Peyer's patch (tissue), 4 donors: Measurements from ENCODE around the gene TBC1D7. TPM values are rescaled to one million over a fixed set of nuclear protein-coding genes. Genes with fewer than 3 reads are reported as not detected.

Experiments used
- DNase-seq, 3 donors: peaks; one replicate each; pipeline ENCODE4 v3.0.0-alpha.2; 2017 to 2019
- H3K27ac ChIP-seq, 4 donors: fragments of 200-600 bp; sonication (generic); one replicate each; pipeline ENCODE4 v1.5.1; 2016 to 2019
- H3K27me3 ChIP-seq, 2 donors: fragments of 200-600 bp; sonication (generic); one replicate each; pipeline ENCODE4 v1.5.1; 2019
- H3K36me3 ChIP-seq, 3 donors: fragments of 200-600 bp; sonication (generic); one replicate each; pipeline ENCODE4 v1.5.1; 2016 to 2019
- H3K4me1 ChIP-seq, 4 donors: fragments of 200-600 bp; sonication (generic); one replicate each; pipeline ENCODE4 v1.5.1; 2016 to 2019
- H3K4me3 ChIP-seq, 4 donors: fragments of 200-600 bp; sonication (generic); 1 replicate in 3 of 4; 2 replicates in 1 of 4; pipeline ENCODE4 v1.5.1; 2016 to 2019; ENCODE audit warnings: mild to moderate bottlenecking in 1 of 4
- H3K9me3 ChIP-seq, 4 donors: fragments of 200-600 bp; sonication (generic); one replicate each; pipeline ENCODE4 v1.5.1; 2016 to 2019; ENCODE audit warnings: mild to moderate bottlenecking in 1 of 4
- POLR2A ChIP-seq, 2 donors: fragments of 450-650 bp; IDR thresholded peaks; one replicate each; pipeline ENCODE4 v1.5.1; 2017; ENCODE audit warnings: antibody characterized with exemption in 2 of 2, mild to moderate bottlenecking in 2 of 2, moderate library complexity in 2 of 2
- total RNA-seq, 4 donors: library from RNA; depleted of rRNA; stranded (reverse); fragments of >200 nt; gene quantifications; one replicate each; pipeline ENCODE4 v1.1.0, GENCODE V29; 2016
- TF ChIP-seq, protein P1 (sequence below), 6 experiments: fragments of 450-650 bp in 4 of 6; fragments of 200-600 bp in 2 of 6; sonication (generic) in 1 of 6; IDR thresholded peaks; one replicate each; pipeline ENCODE4 v1.5.1; 2017 to 2019; ENCODE audit warnings: antibody characterized with exemption in 6 of 6, mild to moderate bottlenecking in 3 of 6, moderate library complexity in 1 of 6

The TBC1D7 gene
- total RNA-seq, 4 donors from 2014 or later = 13.3 to 18.6 (median 16.9) TPM

DNA sequence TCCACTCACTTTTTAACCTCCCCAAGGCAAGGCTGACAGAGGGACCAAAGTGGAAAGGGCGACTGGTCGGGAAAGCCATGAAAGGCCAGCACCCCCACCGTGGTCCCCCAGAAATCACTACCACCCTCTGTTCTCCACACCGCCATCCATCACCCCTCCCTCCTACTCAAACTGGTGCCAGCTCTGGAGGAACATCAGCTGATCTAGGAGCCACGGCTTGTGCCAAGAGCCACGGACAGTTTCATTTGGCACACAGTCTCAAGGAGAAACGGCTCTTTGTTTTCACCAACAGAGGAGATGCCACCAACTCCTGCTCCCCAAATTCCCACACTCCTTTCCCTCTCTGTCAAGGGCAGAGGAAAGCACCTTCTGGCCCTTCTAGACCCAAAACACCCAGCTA lies 26.0 kb downstream of the TBC1D7 start:
- Histone ChIP-seq H3K4me3 (no peak overlapping the region), H3K36me3 (peaks cover 0 to 30% (median 0%) of the 10 kb centered on the region in 3 donors), H3K27ac (peak overlapping the region in 3 of 4 donors; percentile 27 to 73 (median 70)), H3K9me3 (no peaks in the 10 kb centered on the region), H3K4me1 (peaks cover 0 to 24% (median 6%) of the 10 kb centered on the region in 4 donors), H3K27me3 (no peaks in the 10 kb centered on the region)
- no peak for DNase-seq
- TF ChIP-seq, protein P1, sequence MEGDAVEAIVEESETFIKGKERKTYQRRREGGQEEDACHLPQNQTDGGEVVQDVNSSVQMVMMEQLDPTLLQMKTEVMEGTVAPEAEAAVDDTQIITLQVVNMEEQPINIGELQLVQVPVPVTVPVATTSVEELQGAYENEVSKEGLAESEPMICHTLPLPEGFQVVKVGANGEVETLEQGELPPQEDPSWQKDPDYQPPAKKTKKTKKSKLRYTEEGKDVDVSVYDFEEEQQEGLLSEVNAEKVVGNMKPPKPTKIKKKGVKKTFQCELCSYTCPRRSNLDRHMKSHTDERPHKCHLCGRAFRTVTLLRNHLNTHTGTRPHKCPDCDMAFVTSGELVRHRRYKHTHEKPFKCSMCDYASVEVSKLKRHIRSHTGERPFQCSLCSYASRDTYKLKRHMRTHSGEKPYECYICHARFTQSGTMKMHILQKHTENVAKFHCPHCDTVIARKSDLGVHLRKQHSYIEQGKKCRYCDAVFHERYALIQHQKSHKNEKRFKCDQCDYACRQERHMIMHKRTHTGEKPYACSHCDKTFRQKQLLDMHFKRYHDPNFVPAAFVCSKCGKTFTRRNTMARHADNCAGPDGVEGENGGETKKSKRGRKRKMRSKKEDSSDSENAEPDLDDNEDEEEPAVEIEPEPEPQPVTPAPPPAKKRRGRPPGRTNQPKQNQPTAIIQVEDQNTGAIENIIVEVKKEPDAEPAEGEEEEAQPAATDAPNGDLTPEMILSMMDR (IDR thresholded peaks at IDR 0.05) = no peak
- no peak for TF ChIP-seq POLR2A (IDR thresholded peaks at IDR 0.05)

DNA sequence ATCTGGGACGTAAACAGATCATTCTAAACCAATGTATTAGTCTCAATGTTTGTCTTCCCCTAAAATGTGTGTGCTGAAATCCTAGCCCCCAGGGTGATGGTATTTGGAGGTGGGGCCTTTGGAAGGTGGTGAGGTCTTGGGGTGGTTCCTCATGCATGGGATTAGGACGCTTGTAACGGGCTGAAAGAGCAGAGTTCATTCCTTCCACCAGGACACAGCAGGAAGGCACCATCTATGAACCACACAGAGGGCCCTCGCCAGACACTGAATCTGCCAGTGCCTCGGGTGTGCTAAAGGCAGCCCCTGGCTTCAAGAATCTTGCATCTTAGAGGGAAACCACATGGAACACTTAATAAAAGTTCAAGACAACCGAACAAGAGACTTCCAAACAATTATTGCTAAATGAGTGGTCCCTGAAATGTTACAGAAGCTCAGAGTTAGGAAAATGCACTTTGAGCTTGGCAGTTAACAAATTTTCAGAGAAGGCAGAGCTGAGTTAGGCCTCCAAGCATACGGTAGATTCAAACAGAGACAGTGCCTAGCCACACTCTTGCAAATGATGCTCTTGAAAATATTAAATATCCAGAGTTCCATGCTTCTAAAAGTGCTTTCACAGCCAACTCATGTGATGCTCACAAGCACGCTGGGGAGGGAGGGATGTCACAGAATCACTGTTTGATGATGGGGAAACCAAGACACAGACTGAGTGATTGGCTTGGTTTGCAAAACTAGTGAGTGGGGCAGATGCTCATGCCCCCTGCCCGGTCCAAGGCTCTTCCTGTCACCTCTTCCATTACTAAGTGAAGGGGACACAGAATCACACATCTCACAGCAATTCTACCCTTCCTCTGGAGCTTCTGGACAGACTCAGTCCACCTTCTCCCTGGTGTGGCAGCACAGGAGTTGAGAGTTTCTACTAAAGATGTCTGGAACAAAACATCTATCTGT lies 27.4 kb downstream of the TBC1D7 start:
- TF ChIP-seq POLR2A (IDR thresholded peaks at IDR 0.05) = no peak
- TF ChIP-seq, protein P1 (IDR thresholded peaks at IDR 0.05) = no peak
- Histone ChIP-seq H3K36me3 (peaks cover 0 to 21% (median 0%) of the 10 kb centered on the region in 3 donors), H3K27me3 (no peaks in the 10 kb centered on the region), H3K4me3 (no peak overlapping the region), H3K9me3 (no peaks in the 10 kb centered on the region), H3K27ac (no peak overlapping the region), H3K4me1 (peaks cover 0 to 24% (median 6%) of the 10 kb centered on the region in 4 donors)
- DNase-seq = no peak

DNA sequence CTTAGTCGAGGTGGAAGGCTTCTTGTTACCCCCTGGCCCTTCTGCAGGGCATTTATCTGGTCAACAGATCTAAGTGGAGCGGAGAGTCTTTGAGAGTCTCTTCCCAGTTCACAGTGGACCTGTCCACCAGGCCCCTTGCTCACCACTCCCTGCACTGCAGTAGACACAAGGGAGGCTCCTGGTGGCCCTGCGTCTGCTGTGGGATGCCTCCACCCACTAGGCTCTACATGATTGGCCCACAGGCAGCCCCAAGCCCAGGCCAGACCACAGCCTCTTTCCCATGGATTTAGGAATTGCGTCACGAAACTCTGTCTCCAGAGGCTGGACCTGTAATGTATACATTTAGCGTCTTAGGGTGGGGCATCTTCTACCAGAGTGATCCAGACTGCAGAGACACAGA lies 28.4 kb downstream of the TBC1D7 start:
- Histone ChIP-seq H3K9me3 (no peaks in the 10 kb centered on the region), H3K4me1 (peaks cover 0 to 24% (median 6%) of the 10 kb centered on the region in 4 donors), H3K36me3 (peaks cover 0 to 29% (median 0%) of the 10 kb centered on the region in 3 donors), H3K27me3 (no peaks in the 10 kb centered on the region), H3K4me3 (no peak overlapping the region), H3K27ac (no peak overlapping the region)
- DNase-seq = no peak
- no peak for TF ChIP-seq POLR2A (IDR thresholded peaks at IDR 0.05)
- TF ChIP-seq, protein P1 (IDR thresholded peaks at IDR 0.05) = no peak

DNA sequence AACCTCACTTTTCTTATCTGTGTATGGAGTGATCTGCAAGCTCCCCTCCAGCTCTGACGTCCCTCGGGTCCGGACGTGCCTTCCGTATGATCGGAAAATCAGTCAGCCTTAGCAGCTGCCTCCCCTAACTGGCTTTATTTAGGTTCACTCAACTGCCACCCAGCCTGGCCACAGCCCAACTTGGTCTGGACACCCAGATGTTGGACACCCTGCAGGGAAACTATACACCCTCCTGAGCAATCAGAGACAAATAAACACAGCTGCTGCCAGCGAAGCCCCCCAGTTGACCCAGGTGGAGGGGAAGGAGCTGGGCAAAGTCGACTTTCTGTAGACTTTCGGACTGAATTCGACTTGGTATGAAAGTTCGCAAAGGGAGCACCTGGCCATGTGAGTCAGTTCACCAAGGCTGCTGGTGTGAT lies 28.9 kb downstream of the TBC1D7 start:
- H3K36me3 ChIP-seq = peaks cover 0 to 32% (median 0%) of the 10 kb centered on the region in 3 donors
- no peak overlapping the region for H3K27ac ChIP-seq
- peak in 1 of 3 donors; percentile 48 for DNase-seq

DNA sequence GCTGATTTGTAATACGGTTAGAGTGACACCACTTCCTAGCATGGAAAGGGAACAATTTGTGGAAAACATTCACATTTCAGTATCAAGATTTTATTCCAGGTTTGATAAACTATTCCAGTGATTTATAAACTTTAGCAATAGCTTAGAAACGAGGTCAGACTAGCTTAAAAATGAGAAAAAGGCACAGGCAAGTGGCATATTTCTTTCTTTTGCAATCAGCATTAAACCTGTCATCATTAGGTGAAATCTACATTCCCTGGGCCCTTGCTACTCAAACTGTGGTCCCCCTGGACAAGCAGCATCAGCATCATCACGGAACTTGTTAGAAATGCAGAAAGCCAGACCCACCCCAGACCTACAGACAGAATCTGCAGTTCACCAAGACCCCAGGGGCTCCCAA lies 29.9 kb downstream of the TBC1D7 start:
- H3K36me3 ChIP-seq = peaks cover 0 to 40% (median 0%) of the 10 kb centered on the region in 3 donors

More for the DNA sequence above, 28.9 kb downstream of the TBC1D7 start:
- TF ChIP-seq POLR2A (IDR thresholded peaks at IDR 0.05) = no peak
- TF ChIP-seq, protein P1 (IDR thresholded peaks at IDR 0.05) = no peak
- H3K4me3 ChIP-seq = no peak overlapping the region
- H3K9me3 ChIP-seq = no peaks in the 10 kb centered on the region
- H3K4me1 ChIP-seq = peaks cover 0 to 20% (median 6%) of the 10 kb centered on the region in 4 donors
- H3K27me3 ChIP-seq = no peaks in the 10 kb centered on the region

More for the DNA sequence above, 29.9 kb downstream of the TBC1D7 start:
- no peak for TF ChIP-seq POLR2A (IDR thresholded peaks at IDR 0.05)
- TF ChIP-seq, protein P1 (IDR thresholded peaks at IDR 0.05) = no peak
- Histone ChIP-seq H3K4me1 (peaks cover 0 to 11% (median 3%) of the 10 kb centered on the region in 4 donors), H3K27me3 (no peaks in the 10 kb centered on the region), H3K4me3 (no peak overlapping the region), H3K9me3 (no peaks in the 10 kb centered on the region), H3K27ac (no peak overlapping the region)
- no peak for DNase-seq
